Neural crest cell (in vitro differentiated cells): ENCODE data around the gene GSTM4. TPM values are rescaled to one million over a fixed set of nuclear protein-coding genes. Genes with fewer than 3 reads are reported as not detected.
A peak's percentile ranks its signal among the peaks of the same experiment; 100 is the strongest.

ENCODE experiments used
- DNase-seq: peaks from one replicate; pipeline ENCODE4 v3.0.0; 2021; ENCODE audit warnings: low read depth, mixed read lengths, low spot score
- H3K27ac Mint-ChIP-seq: one replicate; pipeline ENCODE4 v1.8.0; 2021; ENCODE audit warnings: mild to moderate bottlenecking, mixed read lengths; ENCODE audit not compliant: unreplicated experiment
- H3K27me3 Mint-ChIP-seq: 2 replicates; pipeline ENCODE4 v1.8.0; 2021; ENCODE audit warnings: low read depth, mild to moderate bottlenecking, mixed read lengths
- H3K36me3 Mint-ChIP-seq: 2 replicates; pipeline ENCODE4 v1.8.0; 2021; ENCODE audit warnings: low read depth, mild to moderate bottlenecking, mixed read lengths
- H3K4me1 Mint-ChIP-seq: 2 replicates; pipeline ENCODE4 v1.8.0; 2021; ENCODE audit warnings: mixed read lengths
- H3K4me3 Mint-ChIP-seq: one replicate; pipeline ENCODE4 v1.8.0; 2021; ENCODE audit warnings: mild to moderate bottlenecking, mixed read lengths
- H3K9me3 Mint-ChIP-seq: 2 replicates; pipeline ENCODE4 v1.8.0; 2021; ENCODE audit warnings: mixed read lengths
- long read RNA-seq: library from polyadenylated mRNA; unstranded; transcript quantifications from one replicate; pipeline ENCODE4 v2.0.0, GENCODE V29; 2020
- total RNA-seq: library from RNA; stranded (reverse); gene quantifications from 2 replicates; pipeline ENCODE4 v1.2.1, GENCODE V29; 2021
- TF ChIP-seq, protein P1 (sequence below): fragments of 200-600 bp; sonication (generic); conservative IDR thresholded peaks from 2 replicates; pipeline ENCODE4 v1.5.0; 2021; ENCODE audit warnings: antibody characterized with exemption, mild to moderate bottlenecking

GSTM4 gene
- total RNA-seq: 26.7 and 28.2 TPM in 2 replicates
- long read RNA-seq, transcript GSTM4-204 (8 exons, 1,412 nt): major isoform, 6 of 15 reads
- long read RNA-seq, transcript GSTM4-201 (8 exons, 1,321 nt): major isoform, 6 of 15 reads
- long read RNA-seq, partial matches to known transcripts: 1 of 15 reads
- long read RNA-seq, other reads (novel, unspliced or antisense): 2 of 15 reads

DNA sequence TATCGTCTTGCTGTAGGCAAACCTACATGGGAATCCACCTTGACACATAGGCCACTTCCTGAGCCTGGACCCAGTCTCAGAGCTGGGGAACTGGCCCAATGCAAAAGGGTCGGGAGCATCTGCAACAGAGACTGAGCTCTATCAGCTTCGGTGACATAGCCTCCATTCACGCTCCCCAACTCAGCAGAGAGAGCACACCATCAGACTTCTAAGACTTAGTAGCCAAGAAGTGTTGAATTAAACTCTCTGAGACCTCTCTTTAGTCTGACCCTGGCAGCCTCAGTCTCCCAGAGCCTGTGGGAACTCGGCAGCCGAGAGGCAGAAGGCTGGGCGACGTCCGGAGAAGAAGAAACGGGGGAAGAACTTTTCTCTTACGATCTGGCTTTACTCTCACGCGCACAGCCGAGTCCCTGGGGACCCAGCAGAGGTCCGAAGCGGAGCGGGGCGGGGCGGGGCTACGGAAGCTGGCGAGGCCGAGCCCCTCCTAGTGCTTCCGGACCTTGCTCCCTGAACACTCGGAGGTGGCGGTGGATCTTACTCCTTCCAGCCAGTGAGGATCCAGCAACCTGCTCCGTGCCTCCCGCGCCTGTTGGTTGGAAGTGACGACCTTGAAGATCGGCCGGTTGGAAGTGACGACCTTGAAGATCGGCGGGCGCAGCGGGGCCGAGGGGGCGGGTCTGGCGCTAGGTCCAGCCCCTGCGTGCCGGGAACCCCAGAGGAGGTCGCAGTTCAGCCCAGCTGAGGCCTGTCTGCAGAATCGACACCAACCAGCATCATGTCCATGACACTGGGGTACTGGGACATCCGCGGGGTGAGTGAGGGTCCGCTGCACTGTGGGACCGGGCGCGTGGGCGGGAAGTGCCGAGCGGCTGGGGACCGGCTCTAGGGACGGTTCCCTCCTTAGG is at the start of gene GSTM4:
Gene GSTM4 (plus strand): TSS at position 485 of the 905 bp plus-strand sequence. CDS start 291 bp downstream, at position 776.
- TF ChIP-seq, protein P1, sequence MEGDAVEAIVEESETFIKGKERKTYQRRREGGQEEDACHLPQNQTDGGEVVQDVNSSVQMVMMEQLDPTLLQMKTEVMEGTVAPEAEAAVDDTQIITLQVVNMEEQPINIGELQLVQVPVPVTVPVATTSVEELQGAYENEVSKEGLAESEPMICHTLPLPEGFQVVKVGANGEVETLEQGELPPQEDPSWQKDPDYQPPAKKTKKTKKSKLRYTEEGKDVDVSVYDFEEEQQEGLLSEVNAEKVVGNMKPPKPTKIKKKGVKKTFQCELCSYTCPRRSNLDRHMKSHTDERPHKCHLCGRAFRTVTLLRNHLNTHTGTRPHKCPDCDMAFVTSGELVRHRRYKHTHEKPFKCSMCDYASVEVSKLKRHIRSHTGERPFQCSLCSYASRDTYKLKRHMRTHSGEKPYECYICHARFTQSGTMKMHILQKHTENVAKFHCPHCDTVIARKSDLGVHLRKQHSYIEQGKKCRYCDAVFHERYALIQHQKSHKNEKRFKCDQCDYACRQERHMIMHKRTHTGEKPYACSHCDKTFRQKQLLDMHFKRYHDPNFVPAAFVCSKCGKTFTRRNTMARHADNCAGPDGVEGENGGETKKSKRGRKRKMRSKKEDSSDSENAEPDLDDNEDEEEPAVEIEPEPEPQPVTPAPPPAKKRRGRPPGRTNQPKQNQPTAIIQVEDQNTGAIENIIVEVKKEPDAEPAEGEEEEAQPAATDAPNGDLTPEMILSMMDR: no peak
- Mint-ChIP-seq H3K27ac (peak within 1 kb of the TSS; percentile 95), H3K4me1 (peaks cover 37% of the 10 kb centered on the region), H3K27me3 (peaks cover 35% of the 10 kb centered on the region), H3K36me3 (no peaks in the 10 kb centered on the region), H3K9me3 (no peaks in the 10 kb centered on the region), H3K4me3 (peak within 1 kb of the TSS; percentile 94)
- peak; percentile 68 for DNase-seq

DNA sequence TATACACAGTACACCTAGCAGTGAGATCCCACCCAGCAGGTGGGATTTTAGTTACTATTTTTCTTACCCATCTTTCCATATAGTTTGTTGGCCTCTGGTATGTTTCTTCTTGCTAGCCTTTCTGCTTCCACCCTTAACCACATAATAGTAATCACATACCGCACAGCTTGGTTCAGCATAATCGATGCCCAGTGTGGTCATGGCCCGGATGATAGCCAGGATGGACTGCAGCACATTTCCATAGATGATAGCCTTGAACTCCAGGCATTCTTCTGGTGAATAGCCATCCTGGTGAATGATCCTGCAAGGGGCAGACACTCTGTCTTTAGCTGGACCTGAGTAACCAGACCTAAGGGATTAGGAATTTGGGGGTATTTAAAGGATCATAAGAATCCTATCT is 46.0 kb upstream of the GSTM4 start:
- Mint-ChIP-seq H3K36me3 (no peaks in the 10 kb centered on the region), H3K9me3 (no peaks in the 10 kb centered on the region), H3K27me3 (no peaks in the 10 kb centered on the region), H3K27ac (no peak overlapping the region), H3K4me1 (no peaks in the 10 kb centered on the region), H3K4me3 (no peak overlapping the region)
- TF ChIP-seq, protein P1: no peak
- no peak for DNase-seq

DNA sequence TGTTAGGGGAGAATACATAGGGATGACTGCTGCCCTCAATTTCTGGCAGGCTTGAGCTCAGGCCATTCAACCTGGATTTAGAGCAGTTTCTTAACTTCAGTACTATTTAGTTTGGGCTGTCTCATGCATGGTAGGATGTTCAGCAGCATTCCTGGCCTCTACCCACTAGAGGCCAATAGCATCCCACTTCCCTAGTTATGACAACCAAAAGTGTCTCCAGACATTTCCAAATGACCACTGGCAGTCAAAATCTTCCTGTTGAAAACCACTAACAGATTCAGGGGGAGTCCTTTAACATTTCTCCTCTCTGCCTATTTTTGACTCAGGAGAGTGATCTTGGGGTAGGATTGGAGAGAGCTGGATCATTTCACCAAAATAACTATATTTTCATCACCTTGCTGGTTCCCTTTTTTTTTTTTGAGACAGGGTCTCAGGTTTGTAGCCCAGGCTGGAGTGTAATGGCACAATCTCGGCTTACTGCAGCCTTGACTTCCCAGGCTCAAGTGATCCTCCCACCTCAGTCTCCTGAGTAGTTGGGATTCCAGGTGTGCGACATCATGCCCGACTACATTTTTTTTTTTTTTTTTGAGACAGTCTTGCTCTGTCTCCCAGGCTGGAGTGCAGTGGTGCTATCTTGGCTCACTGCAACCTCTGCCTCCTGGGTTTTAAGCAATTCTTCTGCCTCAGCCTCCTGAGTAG is 45.1 kb upstream of the GSTM4 start:
- H3K27me3 Mint-ChIP-seq: no peaks in the 10 kb centered on the region
- no peak overlapping the region for H3K27ac Mint-ChIP-seq
- no peak for DNase-seq
- TF ChIP-seq, protein P1: no peak
- no peak overlapping the region for H3K4me3 Mint-ChIP-seq
- peaks cover 1% of the 10 kb centered on the region for H3K4me1 Mint-ChIP-seq
- H3K9me3 Mint-ChIP-seq: no peaks in the 10 kb centered on the region
- H3K36me3 Mint-ChIP-seq: no peaks in the 10 kb centered on the region

DNA sequence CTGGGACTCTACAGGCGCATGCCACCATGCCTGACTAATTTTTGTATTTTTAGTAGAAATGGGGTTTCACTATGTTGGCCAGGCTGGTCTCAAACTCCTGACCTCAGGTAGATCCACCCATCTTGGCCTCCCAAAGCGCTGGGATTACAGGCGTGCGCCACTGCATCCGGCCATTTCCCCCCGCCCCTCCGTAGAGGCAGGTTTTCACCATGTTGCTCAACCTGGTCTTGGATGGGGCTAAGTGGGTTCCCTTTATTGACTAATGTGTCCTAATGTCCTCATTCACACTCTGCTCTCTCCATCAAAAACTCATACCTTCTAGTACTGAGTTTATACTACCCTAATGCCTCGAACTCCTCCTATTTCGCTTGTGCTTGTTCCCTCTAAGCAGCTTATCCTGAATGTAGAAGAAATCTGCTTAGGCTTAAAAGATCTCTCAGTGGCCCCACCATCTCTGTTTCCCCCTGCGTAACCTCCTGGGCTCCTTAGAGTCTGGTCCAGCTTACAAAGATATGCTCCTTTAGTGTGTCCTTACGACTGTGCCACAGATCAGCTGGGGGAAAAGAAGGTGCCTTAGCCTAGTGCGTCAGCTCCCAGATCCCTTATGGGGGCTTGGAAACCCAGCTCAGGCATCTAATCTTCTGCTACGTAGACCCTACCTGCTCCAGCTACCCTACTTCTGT is 44.5 kb upstream of the GSTM4 start:
- DNase-seq: no peak
- TF ChIP-seq, protein P1: no peak
- H3K4me1 Mint-ChIP-seq: peaks cover 8% of the 10 kb centered on the region
- no peaks in the 10 kb centered on the region for H3K27me3 Mint-ChIP-seq
- H3K27ac Mint-ChIP-seq: no peak overlapping the region
- no peaks in the 10 kb centered on the region for H3K9me3 Mint-ChIP-seq
- no peak overlapping the region for H3K4me3 Mint-ChIP-seq
- no peaks in the 10 kb centered on the region for H3K36me3 Mint-ChIP-seq
